SK-N-MC (cell line): ENCODE measurements around the gene GLCE.

Source experiments
- DNase-seq: peaks from one replicate; pipeline ENCODE4 v3.0.0-alpha.2; 2011; ENCODE audit warnings: low read depth, low spot score
- H3K27ac ChIP-seq: fragments of 200-600 bp; sonication (generic); 2 replicates; pipeline ENCODE4 v1.5.1; 2016; ENCODE audit warnings: mixed run types
- H3K36me3 ChIP-seq: fragments of 200-600 bp; sonication (generic); 2 replicates; pipeline ENCODE4 v1.6.1; 2017; ENCODE audit warnings: antibody characterized with exemption, low read length, mixed read lengths; ENCODE audit not compliant: insufficient read depth
- H3K4me3 ChIP-seq: fragments of 200-600 bp; sonication (generic); 2 replicates; pipeline ENCODE4 v1.5.1; 2016
- H3K9ac ChIP-seq: fragments of 200-600 bp; sonication (generic); 2 replicates; pipeline ENCODE4 v1.8.0; 2017; ENCODE audit warnings: mixed run types, mixed read lengths; ENCODE audit not compliant: insufficient read length
- H3K9me3 ChIP-seq: fragments of 200-600 bp; sonication (generic); 2 replicates; pipeline ENCODE4 v1.6.1; 2017; ENCODE audit warnings: low read depth, mild to moderate bottlenecking, antibody characterized with exemption, low read length, moderate library complexity, mixed read lengths
- EZH2 ChIP-seq: fragments of 200-600 bp; sonication (generic); IDR thresholded peaks from one replicate; pipeline ENCODE4 v1.6.1; 2017; ENCODE audit warnings: antibody characterized with exemption
- FOXP2 ChIP-seq: optimal IDR thresholded peaks from 2 replicates; pipeline ENCODE3; 2011; ENCODE audit warnings: mild to moderate bottlenecking, moderate library complexity; ENCODE audit not compliant: insufficient read depth; ENCODE audit errors: extremely low read length, control extremely low read depth
- POLR2AphosphoS5 ChIP-seq: IDR thresholded peaks from 2 replicates; pipeline ENCODE4 v1.6.1; 2012; ENCODE audit warnings: mild to moderate bottlenecking, low read depth, low read length, borderline replicate concordance

The GLCE gene

GRCh38 chr15:69160141-69160993 is at the start of gene GLCE:
Gene GLCE (plus strand): TSS chr15:69160635. CDS start chr15:69255807, 95,172 bp downstream.
- DNase-seq = peak; percentile 57
- H3K9ac ChIP-seq = peak within 1 kb of the TSS; percentile 95
- no peaks in the 10 kb centered on the region for H3K9me3 ChIP-seq
- no peaks in the 10 kb centered on the region for H3K36me3 ChIP-seq
- peak within 1 kb of the TSS; percentile 43; the same call in 1 of the 2 replicates for H3K27ac ChIP-seq
- H3K4me3 ChIP-seq = peak within 1 kb of the TSS; percentile 85
- TF ChIP-seq EZH2 (no peak), FOXP2 (peak; percentile 60), POLR2AphosphoS5 (peak; percentile 95)

DNA sequence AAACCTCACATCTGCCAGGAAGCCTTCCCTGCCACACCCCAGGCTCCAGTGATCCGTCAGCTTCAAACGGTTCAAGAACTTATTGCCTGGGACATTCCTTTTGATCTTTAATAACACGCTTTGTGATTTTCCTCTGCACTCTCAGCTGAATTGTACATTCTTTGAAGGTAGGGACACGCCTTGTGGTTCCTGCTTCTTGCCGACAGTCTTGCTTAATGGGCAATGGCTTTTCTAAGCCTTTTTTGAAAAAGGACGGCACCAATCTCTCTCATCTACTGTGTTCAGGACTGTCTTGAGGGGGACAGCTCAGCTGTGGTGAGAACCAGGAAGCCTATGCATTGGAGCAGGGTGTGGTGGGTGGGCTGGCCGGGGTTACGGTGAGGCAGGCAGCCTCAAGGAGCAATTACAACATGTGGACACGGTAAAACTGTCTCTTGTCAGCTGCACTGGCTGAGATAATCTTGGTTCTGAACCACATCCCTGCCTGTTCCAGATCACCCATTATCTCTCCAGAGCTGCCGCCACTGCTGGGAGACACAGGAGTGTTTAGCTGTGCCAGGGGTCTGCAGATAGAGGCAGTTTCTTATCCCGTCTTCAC is 46.0 kb upstream of the GLCE start:
- H3K36me3 ChIP-seq = no peaks in the 10 kb centered on the region
- no peak overlapping the region for H3K9ac ChIP-seq
- no peak overlapping the region for H3K27ac ChIP-seq
- DNase-seq = no peak
- H3K9me3 ChIP-seq = no peaks in the 10 kb centered on the region
- H3K4me3 ChIP-seq = no peak overlapping the region
- TF ChIP-seq FOXP2 = no peak
- no peak for TF ChIP-seq EZH2
- no peak for TF ChIP-seq POLR2AphosphoS5

GRCh38 chr15:69115031-69115430 is 45.4 kb upstream of the GLCE start:
- no peak overlapping the region for H3K4me3 ChIP-seq
- no peak overlapping the region for H3K27ac ChIP-seq
- H3K36me3 ChIP-seq = no peaks in the 10 kb centered on the region
- no peak for DNase-seq
- H3K9me3 ChIP-seq = no peaks in the 10 kb centered on the region
- H3K9ac ChIP-seq = no peak overlapping the region
- no peak for TF ChIP-seq EZH2

GRCh38 chr15:69116391-69116790 is 44.0 kb upstream of the GLCE start:
- Histone ChIP-seq H3K27ac (no peak overlapping the region), H3K9ac (no peak overlapping the region), H3K4me3 (no peak overlapping the region), H3K36me3 (no peaks in the 10 kb centered on the region), H3K9me3 (no peaks in the 10 kb centered on the region)
- DNase-seq = no peak
- TF ChIP-seq FOXP2 = no peak
- TF ChIP-seq POLR2AphosphoS5 = no peak
- TF ChIP-seq EZH2 = no peak

DNA sequence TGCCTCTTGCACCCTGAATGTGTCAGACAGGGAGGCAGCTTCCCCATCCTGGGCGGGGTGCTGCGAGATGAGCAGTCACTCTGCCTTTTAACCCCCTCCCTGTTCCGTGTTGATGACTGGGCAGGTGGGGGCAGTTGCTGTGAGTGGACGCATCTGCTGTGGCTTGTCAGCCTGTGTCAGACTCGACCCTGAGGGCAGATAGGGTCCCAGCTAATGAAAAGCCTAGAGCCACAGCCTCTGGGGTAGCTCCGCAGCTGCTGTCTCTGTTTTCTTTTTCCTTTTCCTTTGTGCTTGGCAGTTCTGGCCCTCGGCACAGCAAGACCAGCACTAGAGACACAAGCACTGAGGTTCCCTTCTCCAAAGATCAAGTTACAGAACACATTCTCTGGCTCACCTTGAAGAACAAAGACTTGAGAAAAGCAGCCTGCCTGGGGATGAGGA is 43.0 kb upstream of the GLCE start:
- Histone ChIP-seq H3K36me3 (no peaks in the 10 kb centered on the region), H3K9me3 (no peaks in the 10 kb centered on the region), H3K27ac (no peak overlapping the region), H3K4me3 (no peak overlapping the region), H3K9ac (no peak overlapping the region)
- no peak for DNase-seq
- no peak for TF ChIP-seq FOXP2
- TF ChIP-seq EZH2 = no peak
- TF ChIP-seq POLR2AphosphoS5 = no peak

DNA sequence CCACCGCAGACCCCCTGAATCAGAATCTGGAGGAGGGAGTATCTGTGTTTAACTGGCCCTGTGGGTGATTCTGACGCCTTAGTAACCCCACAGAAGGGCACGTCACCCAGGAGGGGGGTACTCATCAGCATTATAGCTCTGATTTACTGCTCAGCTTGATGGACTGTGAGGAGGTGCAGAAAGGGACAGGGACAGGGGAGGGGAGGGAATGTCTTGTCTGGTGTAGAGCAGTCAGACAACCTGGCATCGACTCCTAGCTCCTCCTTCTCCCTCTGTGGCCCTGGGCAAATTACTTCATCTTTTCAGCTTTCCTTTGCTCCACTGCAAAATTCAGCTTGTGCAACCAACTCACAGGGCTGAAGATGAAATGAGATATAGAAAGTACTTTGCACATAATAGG is 42.3 kb upstream of the GLCE start:
- Histone ChIP-seq H3K4me3 (peak overlapping the region; percentile 44), H3K36me3 (no peaks in the 10 kb centered on the region), H3K9me3 (no peaks in the 10 kb centered on the region), H3K27ac (peak overlapping the region; percentile 94), H3K9ac (no peak overlapping the region)
- TF ChIP-seq FOXP2 (no peak), POLR2AphosphoS5 (no peak), EZH2 (no peak)
- DNase-seq = no peak

DNA sequence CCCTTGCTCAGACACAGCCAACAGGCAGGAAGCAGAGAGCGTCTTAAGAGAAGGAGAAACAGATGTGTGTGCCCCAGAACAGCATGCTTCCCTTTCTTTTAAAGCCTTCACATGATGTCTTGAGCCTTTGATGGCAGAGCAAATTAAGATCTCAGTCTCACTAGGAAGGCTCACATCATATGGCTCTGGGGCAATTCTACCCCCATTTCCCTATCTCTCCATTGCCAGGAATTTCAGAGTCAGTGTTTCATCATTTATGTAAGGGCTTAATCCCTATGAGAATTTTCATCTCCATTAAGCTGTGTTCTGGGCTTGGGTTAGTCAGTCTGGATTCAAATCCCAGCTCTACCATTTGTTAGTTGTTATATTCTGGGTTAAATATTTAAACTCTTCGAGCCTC is 41.4 kb upstream of the GLCE start:
- no peak for TF ChIP-seq FOXP2
- no peak; the same call in 1 of the 2 replicates for TF ChIP-seq POLR2AphosphoS5
- TF ChIP-seq EZH2 = no peak
- peak; percentile 76 for DNase-seq
- Histone ChIP-seq H3K27ac (peak overlapping the region; percentile 94), H3K9ac (peak overlapping the region; percentile 35), H3K9me3 (no peaks in the 10 kb centered on the region), H3K4me3 (peak overlapping the region; percentile 44), H3K36me3 (no peaks in the 10 kb centered on the region)

DNA sequence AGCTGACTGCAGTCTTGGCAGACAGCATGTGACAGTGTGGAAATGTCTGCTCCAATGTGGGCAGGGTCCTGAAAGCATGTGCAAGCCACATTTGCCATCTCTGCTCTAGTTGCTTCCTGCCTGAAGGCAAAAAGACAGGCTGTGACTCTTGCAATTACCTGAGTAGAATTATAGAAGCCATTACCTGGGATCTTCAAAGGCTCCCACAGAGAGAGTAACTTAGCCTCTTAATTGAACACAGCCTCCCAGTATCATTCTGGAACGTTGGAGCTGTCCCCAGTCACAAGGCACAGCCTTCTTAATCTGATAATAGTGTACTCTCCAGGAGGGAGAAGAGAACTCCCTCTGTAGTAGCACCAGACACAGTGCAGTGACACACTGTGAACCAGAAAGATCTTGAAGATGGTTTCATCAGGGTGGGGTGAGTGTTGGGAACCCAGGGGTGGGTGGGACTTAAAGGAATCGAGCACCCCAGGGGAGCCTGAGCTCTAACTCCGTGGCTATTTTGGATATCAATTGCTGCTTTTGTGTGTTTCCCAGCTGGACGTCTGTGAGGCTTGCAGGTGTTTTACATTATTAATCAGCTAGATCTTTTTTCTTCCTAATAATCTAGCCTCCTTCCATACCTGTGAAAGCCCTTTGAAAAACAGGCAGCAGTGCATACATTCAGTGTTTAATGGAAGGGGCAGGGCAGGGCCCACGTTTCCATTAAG is 40.6 kb upstream of the GLCE start:
- H3K27ac ChIP-seq = peak overlapping the region; percentile 94
- no peak for TF ChIP-seq FOXP2
- no peak for TF ChIP-seq EZH2
- TF ChIP-seq POLR2AphosphoS5 = no peak
- DNase-seq = no peak

DNA sequence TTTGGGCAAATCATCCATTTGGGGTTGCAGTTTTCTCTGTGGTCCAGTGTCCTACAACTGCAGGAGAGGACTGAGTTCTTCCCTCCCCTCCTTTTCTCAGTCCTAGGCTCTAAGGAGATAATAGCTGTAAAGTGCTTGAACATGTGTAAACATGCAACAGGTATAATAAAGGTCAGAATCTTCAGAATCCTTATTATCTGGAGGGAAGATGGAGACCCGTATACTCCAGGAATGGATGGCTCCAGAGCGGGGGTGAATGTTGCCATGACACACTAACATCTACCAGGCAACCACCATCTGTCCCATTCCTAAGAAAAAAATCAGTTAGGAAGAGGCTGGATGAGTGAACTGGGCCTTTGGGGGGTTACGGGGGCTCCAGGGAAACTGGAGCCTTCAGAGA is 39.7 kb upstream of the GLCE start:
- Histone ChIP-seq H3K4me3 (no peak overlapping the region), H3K9me3 (no peaks in the 10 kb centered on the region), H3K9ac (no peak overlapping the region), H3K27ac (no peak overlapping the region), H3K36me3 (no peaks in the 10 kb centered on the region)
- TF ChIP-seq EZH2 = no peak
- no peak for TF ChIP-seq FOXP2
- TF ChIP-seq POLR2AphosphoS5 = no peak
- no peak for DNase-seq

More for the DNA sequence above, 40.6 kb upstream of the GLCE start:
- Histone ChIP-seq H3K4me3 (peak overlapping the region; percentile 44), H3K9me3 (no peaks in the 10 kb centered on the region), H3K9ac (peak overlapping the region; percentile 35), H3K36me3 (no peaks in the 10 kb centered on the region)
